ENCODE data around the gene CEP19.

CEP19 gene

DNA sequence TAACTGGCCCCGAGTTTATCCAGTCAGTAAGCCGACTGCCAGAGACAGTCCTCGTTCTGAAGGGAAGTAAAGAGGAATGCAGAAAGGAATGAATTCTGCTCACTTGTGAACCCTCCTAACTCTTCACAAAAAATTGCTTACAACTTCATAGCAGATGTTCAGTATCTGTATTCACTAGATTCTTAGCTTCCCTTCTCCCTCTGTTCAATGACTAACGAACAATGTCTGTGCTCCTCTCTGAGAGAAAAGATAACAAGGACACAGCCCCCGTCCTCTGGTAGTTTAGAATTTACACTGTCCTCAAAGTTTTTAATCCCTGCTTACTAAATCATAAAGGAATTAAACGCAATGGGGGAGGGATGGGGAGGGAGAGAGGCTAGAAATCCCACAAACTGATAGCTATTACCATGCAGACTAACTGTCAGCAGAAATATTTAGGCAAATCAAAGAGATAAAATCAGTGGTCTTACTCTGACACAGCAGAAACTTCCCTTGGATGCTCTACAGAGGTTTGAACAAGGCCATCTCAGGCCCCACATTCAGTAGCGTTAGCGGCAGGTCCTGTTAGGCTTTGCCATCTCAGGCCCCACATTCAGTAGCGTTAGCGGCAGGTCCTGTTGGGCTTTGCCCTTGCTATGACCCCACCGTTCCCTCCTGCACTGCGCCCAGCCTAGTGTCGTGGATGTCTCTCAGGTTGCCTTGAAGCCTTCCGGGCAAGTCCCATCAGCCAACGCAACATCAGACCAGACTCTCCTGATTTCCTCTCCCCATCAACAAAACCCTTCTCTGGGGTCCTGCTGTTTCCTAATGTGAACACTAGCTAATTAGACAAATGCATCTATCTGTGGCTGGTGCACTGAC lies 49.1 kb downstream of the CEP19 start:
- no peak for FAIRE-seq

GRCh38 chr3:196662033-196662432 lies 50.0 kb downstream of the CEP19 start:
- FAIRE-seq: no peak

- no peak for FAIRE-seq
These were observed 50.6 kb downstream of the CEP19 start for GRCh38 chr3:196661400-196661799.

- FAIRE-seq: no peak
These were observed 51.5 kb downstream of the CEP19 start for GRCh38 chr3:196660381-196661166.

DNA sequence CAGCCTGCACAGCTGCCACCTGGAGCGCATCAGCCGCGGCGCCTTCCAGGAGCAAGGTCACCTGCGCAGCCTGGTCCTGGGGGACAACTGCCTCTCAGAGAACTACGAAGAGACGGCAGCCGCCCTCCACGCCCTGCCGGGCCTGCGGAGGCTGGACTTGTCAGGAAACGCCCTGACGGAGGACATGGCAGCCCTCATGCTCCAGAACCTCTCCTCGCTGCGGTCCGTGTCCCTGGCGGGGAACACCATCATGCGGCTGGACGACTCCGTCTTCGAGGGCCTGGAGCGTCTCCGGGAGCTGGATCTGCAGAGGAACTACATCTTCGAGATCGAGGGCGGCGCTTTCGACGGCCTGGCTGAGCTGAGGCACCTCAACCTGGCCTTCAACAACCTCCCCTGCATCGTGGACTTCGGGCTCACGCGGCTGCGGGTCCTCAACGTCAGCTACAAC lies 52.1 kb downstream of the CEP19 start:
- FAIRE-seq: no peak

All from A204.1 (cell line).